Stimulated activated naive CD8-positive, alpha-beta T cell treated with anti-CD3 and anti-CD28 coated beads, Interleukin-15, Interleukin-2, amounts not matched to agents 100 ng/mL and 50 ng/mL, for 24 hours (primary cell): ENCODE measurements around the gene PDE3A.

Experiments used
- H3K27ac Mint-ChIP-seq: one replicate; pipeline ENCODE4 v1.8.0; 2021; ENCODE audit warnings: mild to moderate bottlenecking, mixed read lengths
- H3K27me3 Mint-ChIP-seq: one replicate; pipeline ENCODE4 v1.8.0; 2021; ENCODE audit warnings: mixed read lengths
- H3K36me3 Mint-ChIP-seq: one replicate; pipeline ENCODE4 v1.8.0; 2021; ENCODE audit warnings: low read depth, mixed read lengths
- H3K4me1 Mint-ChIP-seq: one replicate; pipeline ENCODE4 v1.8.0; 2021; ENCODE audit warnings: low read depth, mixed read lengths
- H3K4me3 Mint-ChIP-seq: one replicate; pipeline ENCODE4 v1.8.0; 2021; ENCODE audit warnings: mild to moderate bottlenecking, mixed read lengths
- H3K9me3 Mint-ChIP-seq: one replicate; pipeline ENCODE4 v1.8.0; 2021; ENCODE audit warnings: mixed read lengths

The PDE3A gene

DNA sequence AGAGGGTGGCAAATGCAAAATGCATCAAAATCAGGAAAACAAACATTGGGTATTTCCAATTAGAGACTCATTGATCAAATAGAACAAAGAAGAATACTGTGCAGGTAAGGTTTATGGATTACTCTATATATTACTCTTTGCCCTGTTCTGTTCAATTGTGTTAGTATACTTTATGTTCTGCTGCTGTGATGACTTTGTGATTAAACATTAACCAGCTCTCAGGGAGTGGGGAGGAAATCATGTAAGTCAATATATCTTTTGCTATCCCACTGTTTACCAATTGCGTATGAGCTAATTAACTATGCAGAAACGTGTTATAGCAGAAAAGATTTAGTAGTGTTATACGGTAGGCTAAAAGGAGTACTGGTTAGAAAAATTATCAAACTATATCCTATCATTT is 129.4 kb downstream of the PDE3A start:
- Mint-ChIP-seq H3K9me3 (no peaks in the 10 kb centered on the region), H3K4me3 (no peak overlapping the region), H3K27ac (no peak overlapping the region), H3K4me1 (no peaks in the 10 kb centered on the region), H3K36me3 (no peaks in the 10 kb centered on the region), H3K27me3 (no peaks in the 10 kb centered on the region)

GRCh38 chr12:20501958-20502357 is 133.6 kb downstream of the PDE3A start:
- Mint-ChIP-seq H3K9me3 (no peaks in the 10 kb centered on the region), H3K36me3 (no peaks in the 10 kb centered on the region), H3K27ac (no peak overlapping the region), H3K4me1 (no peaks in the 10 kb centered on the region), H3K27me3 (no peaks in the 10 kb centered on the region), H3K4me3 (no peak overlapping the region)

DNA sequence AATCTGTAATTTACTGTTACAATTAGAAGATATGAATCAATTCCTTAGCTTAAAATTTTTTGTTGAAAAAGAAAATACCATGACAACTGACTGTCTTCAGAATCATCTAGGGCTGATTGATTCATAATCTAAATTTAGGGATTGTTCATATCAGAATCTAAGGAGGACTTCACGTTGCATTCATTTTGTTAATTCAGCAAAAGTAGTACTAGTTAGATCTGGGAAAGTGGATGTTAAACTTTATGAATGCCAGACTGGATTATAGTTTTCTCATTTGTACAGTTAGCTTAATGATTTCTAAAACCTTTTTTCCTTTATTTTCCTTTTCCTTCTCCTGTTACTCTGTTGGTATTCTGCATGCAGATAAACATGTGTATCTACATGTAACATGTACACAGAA is 135.5 kb downstream of the PDE3A start:
- Mint-ChIP-seq H3K9me3 (no peaks in the 10 kb centered on the region), H3K4me1 (no peaks in the 10 kb centered on the region), H3K36me3 (no peaks in the 10 kb centered on the region), H3K4me3 (no peak overlapping the region), H3K27me3 (no peaks in the 10 kb centered on the region), H3K27ac (no peak overlapping the region)

GRCh38 chr12:20505056-20505455 is 136.7 kb downstream of the PDE3A start:
- H3K4me1 Mint-ChIP-seq, result no peaks in the 10 kb centered on the region
- no peaks in the 10 kb centered on the region for H3K27me3 Mint-ChIP-seq
- no peaks in the 10 kb centered on the region for H3K36me3 Mint-ChIP-seq
- H3K4me3 Mint-ChIP-seq, result no peak overlapping the region
- no peak overlapping the region for H3K27ac Mint-ChIP-seq
- no peaks in the 10 kb centered on the region for H3K9me3 Mint-ChIP-seq

DNA sequence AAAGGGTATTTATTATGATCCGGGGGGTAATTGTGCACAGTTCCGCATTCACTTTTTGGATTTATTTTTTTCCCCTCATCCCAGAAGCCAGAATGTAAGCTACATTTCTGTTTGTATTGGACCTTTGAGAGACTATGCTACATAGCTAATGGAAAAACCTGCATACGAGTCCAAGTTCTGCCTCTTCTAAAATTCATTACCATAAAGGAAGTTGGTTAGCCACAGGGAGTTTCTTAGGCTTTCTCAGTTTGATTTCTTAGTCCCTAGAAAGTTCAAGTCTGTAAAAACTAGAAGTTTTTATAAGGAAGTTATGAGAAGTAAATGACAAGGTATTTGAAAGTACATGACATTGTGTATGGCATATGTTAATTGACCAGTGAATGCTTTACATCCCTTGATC is 138.7 kb downstream of the PDE3A start:
- Mint-ChIP-seq H3K9me3 (no peaks in the 10 kb centered on the region), H3K27me3 (no peaks in the 10 kb centered on the region), H3K36me3 (no peaks in the 10 kb centered on the region), H3K27ac (no peak overlapping the region), H3K4me3 (no peak overlapping the region), H3K4me1 (no peaks in the 10 kb centered on the region)

DNA sequence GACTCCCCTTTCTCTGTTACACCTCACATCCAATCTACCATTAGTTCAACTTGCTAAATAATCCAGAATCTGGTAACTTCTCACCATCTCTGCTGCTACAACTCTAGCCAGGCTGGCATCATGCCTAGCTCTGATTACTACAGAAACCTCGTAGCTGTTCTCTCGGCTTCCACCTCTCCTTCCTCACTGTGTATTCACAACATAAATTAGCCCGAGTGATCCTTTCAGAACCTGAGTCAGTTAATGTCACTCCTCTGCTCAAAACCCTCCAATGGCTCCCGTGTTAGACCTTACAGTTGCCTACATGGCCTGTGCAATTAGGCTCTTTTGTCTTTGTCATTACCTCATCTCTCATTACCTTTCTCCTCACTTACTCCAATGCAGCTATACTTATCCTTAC is 139.4 kb downstream of the PDE3A start:
- H3K4me1 Mint-ChIP-seq, result no peaks in the 10 kb centered on the region
- no peak overlapping the region for H3K27ac Mint-ChIP-seq
- H3K27me3 Mint-ChIP-seq, result no peaks in the 10 kb centered on the region
- H3K4me3 Mint-ChIP-seq, result no peak overlapping the region
- no peaks in the 10 kb centered on the region for H3K9me3 Mint-ChIP-seq
- no peaks in the 10 kb centered on the region for H3K36me3 Mint-ChIP-seq

DNA sequence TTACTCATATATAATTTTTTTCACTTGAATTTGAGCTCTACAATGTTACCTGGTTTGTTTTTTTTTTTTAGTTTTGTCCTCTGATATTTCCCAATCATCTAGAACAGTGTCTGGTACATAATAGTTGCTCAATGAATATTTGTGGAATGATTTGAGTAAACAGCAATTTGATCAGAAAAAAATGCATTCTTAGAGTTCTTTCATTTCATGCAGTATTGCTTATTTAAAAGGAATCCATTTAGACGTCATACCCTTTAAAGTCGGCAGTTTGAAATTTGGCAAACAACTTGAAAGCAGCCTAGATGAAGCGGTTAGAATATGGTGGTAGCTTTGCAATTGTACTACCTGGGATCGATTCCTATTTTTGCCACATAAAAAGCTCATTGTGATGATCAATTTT is 140.0 kb downstream of the PDE3A start:
- no peaks in the 10 kb centered on the region for H3K4me1 Mint-ChIP-seq
- no peaks in the 10 kb centered on the region for H3K9me3 Mint-ChIP-seq
- no peak overlapping the region for H3K4me3 Mint-ChIP-seq
- no peaks in the 10 kb centered on the region for H3K27me3 Mint-ChIP-seq
- no peak overlapping the region for H3K27ac Mint-ChIP-seq
- H3K36me3 Mint-ChIP-seq, result no peaks in the 10 kb centered on the region

GRCh38 chr12:20508962-20509361 is 140.6 kb downstream of the PDE3A start:
- H3K36me3 Mint-ChIP-seq, result no peaks in the 10 kb centered on the region
- H3K27ac Mint-ChIP-seq, result no peak overlapping the region
- no peak overlapping the region for H3K4me3 Mint-ChIP-seq
- H3K4me1 Mint-ChIP-seq, result no peaks in the 10 kb centered on the region
- H3K9me3 Mint-ChIP-seq, result no peaks in the 10 kb centered on the region
- no peaks in the 10 kb centered on the region for H3K27me3 Mint-ChIP-seq

DNA sequence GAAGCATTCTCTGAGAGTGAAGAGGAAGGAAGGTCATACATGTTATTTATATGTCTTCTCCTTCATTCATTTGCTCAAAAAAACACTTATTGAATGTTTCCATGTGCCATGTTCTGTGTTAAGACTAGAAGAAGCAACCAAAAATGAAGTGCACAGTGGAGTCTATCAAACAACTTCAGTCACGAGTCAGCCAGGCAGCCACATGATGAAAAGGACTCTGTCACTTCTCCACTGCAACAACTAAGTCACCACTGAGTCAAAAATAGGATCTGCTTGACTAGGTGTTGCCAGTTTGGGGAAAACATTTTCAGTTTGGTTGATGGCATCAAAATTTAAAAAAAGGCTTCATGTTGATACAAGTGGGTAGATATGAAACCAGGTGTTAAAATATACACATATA is 142.5 kb downstream of the PDE3A start:
- no peak overlapping the region for H3K4me3 Mint-ChIP-seq
- H3K36me3 Mint-ChIP-seq, result no peaks in the 10 kb centered on the region
- no peaks in the 10 kb centered on the region for H3K9me3 Mint-ChIP-seq
- no peaks in the 10 kb centered on the region for H3K27me3 Mint-ChIP-seq
- no peak overlapping the region for H3K27ac Mint-ChIP-seq
- H3K4me1 Mint-ChIP-seq, result no peaks in the 10 kb centered on the region

DNA sequence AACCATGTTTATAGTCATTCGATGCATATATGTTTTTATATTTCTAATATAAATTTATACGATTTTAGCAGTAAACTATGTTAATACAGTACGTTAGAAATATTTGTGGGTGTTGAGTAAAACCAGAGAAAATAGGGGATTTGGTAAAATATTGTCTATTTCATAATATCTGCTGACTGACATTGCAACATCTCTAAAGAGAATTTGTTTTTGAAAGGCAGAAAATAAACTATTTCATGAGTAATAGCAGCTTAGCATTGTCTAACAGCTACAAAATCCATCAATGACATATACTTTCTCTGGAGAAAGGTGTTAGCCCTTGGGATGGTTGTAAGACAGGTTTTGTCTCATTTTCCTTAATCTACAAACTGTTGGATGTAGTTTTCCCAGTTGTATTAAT is 144.9 kb downstream of the PDE3A start:
- Mint-ChIP-seq H3K36me3 (no peaks in the 10 kb centered on the region), H3K4me3 (no peak overlapping the region), H3K27me3 (no peaks in the 10 kb centered on the region)

DNA sequence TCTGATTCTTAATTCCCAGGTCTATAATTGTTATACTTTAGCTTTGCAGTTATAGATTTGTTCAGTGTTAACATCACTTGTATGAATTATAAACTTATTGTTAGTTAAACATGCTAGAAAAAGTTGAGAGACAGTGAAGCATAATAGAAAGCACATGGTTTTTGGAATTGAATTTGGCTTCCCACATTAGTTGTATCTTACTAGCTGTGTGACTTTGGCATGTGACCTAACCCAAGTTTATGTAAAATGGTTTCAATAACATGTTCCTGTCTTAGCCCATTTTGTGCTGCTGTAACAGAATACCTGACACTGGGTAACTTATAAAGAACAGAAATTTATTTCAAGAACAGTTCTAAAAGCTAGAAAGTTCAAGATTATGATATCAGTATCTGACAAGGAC is 146.3 kb downstream of the PDE3A start:
- no peaks in the 10 kb centered on the region for H3K36me3 Mint-ChIP-seq
- no peak overlapping the region for H3K4me3 Mint-ChIP-seq
- H3K4me1 Mint-ChIP-seq, result no peaks in the 10 kb centered on the region
- no peaks in the 10 kb centered on the region for H3K27me3 Mint-ChIP-seq
- H3K9me3 Mint-ChIP-seq, result no peaks in the 10 kb centered on the region
- H3K27ac Mint-ChIP-seq, result no peak overlapping the region

More for the DNA sequence above, 144.9 kb downstream of the PDE3A start:
- no peaks in the 10 kb centered on the region for H3K4me1 Mint-ChIP-seq
- no peaks in the 10 kb centered on the region for H3K9me3 Mint-ChIP-seq
- no peak overlapping the region for H3K27ac Mint-ChIP-seq

GRCh38 chr12:20520532-20520931 is 152.2 kb downstream of the PDE3A start:
- no peaks in the 10 kb centered on the region for H3K4me1 Mint-ChIP-seq
- no peaks in the 10 kb centered on the region for H3K27me3 Mint-ChIP-seq
- H3K4me3 Mint-ChIP-seq, result no peak overlapping the region
- H3K9me3 Mint-ChIP-seq, result no peaks in the 10 kb centered on the region
- no peak overlapping the region for H3K27ac Mint-ChIP-seq
- no peaks in the 10 kb centered on the region for H3K36me3 Mint-ChIP-seq

GRCh38 chr12:20523658-20524057 is 155.3 kb downstream of the PDE3A start:
- Mint-ChIP-seq H3K4me3 (no peak overlapping the region), H3K9me3 (no peaks in the 10 kb centered on the region), H3K4me1 (no peaks in the 10 kb centered on the region), H3K27me3 (no peaks in the 10 kb centered on the region), H3K36me3 (no peaks in the 10 kb centered on the region), H3K27ac (no peak overlapping the region)

GRCh38 chr12:20524113-20524512 is 155.8 kb downstream of the PDE3A start:
- H3K9me3 Mint-ChIP-seq, result no peaks in the 10 kb centered on the region
- no peaks in the 10 kb centered on the region for H3K36me3 Mint-ChIP-seq
- no peaks in the 10 kb centered on the region for H3K4me1 Mint-ChIP-seq
- H3K27me3 Mint-ChIP-seq, result no peaks in the 10 kb centered on the region
- H3K4me3 Mint-ChIP-seq, result no peak overlapping the region
- H3K27ac Mint-ChIP-seq, result no peak overlapping the region

GRCh38 chr12:20525064-20525610 is 156.8 kb downstream of the PDE3A start:
- Mint-ChIP-seq H3K27ac (no peak overlapping the region), H3K36me3 (no peaks in the 10 kb centered on the region), H3K4me3 (no peak overlapping the region), H3K4me1 (no peaks in the 10 kb centered on the region), H3K9me3 (no peaks in the 10 kb centered on the region), H3K27me3 (no peaks in the 10 kb centered on the region)

DNA sequence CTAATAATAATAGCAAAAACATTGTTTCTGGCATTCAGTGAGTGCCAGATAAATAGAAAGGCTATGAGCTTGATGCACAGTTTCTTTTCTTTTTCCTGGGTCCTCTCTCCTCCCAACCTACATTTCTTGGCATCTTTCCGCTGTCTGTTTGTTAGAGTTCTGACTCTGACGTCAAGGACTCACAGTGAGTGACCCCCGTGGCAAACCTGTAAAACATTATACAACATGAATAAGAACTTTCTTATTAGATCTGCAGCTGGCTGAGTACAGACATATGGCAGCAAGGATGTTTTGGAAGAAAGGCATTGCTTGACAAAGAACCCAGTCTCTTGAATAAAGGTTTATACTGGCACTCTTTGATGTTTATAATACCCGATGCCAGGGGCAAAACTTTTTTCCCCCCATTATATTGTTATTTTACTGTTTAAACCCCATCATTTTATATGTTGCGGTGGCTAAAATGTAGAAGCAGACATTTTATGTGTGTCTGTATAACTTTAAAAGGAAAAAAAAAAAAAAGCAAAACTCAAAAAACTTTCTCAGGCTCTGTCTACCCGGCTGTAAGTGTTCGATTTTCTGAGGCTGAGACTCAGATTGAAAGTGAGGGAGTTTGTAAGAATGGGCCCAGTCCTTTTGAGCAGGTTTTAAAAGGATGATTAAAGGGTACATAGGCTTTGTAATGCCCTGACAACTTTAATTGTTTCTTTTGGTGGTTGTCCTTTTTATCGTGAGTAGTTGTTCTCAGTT is 159.3 kb downstream of the PDE3A start:
- Mint-ChIP-seq H3K4me1 (no peaks in the 10 kb centered on the region), H3K9me3 (no peaks in the 10 kb centered on the region), H3K27ac (no peak overlapping the region), H3K4me3 (no peak overlapping the region), H3K27me3 (no peaks in the 10 kb centered on the region), H3K36me3 (no peaks in the 10 kb centered on the region)
